KBM-7 (cell line): ENCODE results near the gene TLE3.

Experiments
- DNase-seq: peaks from one replicate; pipeline ENCODE4 v3.0.0-alpha.2; 2015
- in situ Hi-C: fragments of 300-500 bp; cut with MboI; formaldehyde crosslinking; loops from 2 replicates; pipeline ENCODE4 v1.14.3; 2020; ENCODE audit warnings: low sequenced_read_pairs, low pct_unique_long_range_greater_than_20kb, mixed read lengths

The TLE3 gene

GRCh38 chr15:70089692-70089971 is 8.1 kb downstream of the TLE3 start:
- DNase-seq: no peak
- in situ Hi-C loops: no loop called here

GRCh38 chr15:70088887-70089691 is 8.6 kb downstream of the TLE3 start:
- in situ Hi-C loops: no loop called here
- DNase-seq: no peak

GRCh38 chr15:70088455-70088854 is 9.3 kb downstream of the TLE3 start:
- in situ Hi-C loops: no loop called here
- no peak for DNase-seq

- in situ Hi-C loops: no loop called here
- DNase-seq: no peak
Measured at GRCh38 chr15:70087708-70088352, 9.9 kb downstream of the TLE3 start.

- peak; percentile 71 for DNase-seq
- in situ Hi-C loops: no loop called here
Measured at GRCh38 chr15:70086636-70087035, 11.1 kb downstream of the TLE3 start.

GRCh38 chr15:70084461-70084860 is 13.3 kb downstream of the TLE3 start:
- in situ Hi-C loops: no loop called here
- DNase-seq: no peak

GRCh38 chr15:70083946-70084345 is 13.8 kb downstream of the TLE3 start:
- in situ Hi-C loops: no loop called here
- DNase-seq: no peak

GRCh38 chr15:70083418-70083817 is 14.3 kb downstream of the TLE3 start:
- in situ Hi-C loops: no loop called here
- no peak for DNase-seq

- DNase-seq: no peak
- in situ Hi-C loops: no loop called here
Measured at GRCh38 chr15:70082281-70082900, 15.3 kb downstream of the TLE3 start.

- no peak for DNase-seq
- in situ Hi-C loops: no loop called here
Measured at GRCh38 chr15:70081612-70082011, 16.1 kb downstream of the TLE3 start.

GRCh38 chr15:70080347-70080746 is 17.4 kb downstream of the TLE3 start:
- no peak for DNase-seq
- in situ Hi-C loops: no loop called here

- in situ Hi-C loops: no loop called here
- DNase-seq: no peak
Measured at GRCh38 chr15:70079888-70080287, 17.8 kb downstream of the TLE3 start.

- no peak for DNase-seq
- in situ Hi-C loops: no loop called here
Measured at GRCh38 chr15:70078578-70079417, 18.9 kb downstream of the TLE3 start.

- no peak for DNase-seq
- in situ Hi-C loops: no loop called here
Measured at GRCh38 chr15:70077188-70078147, 20.2 kb downstream of the TLE3 start.

- no peak for DNase-seq
- in situ Hi-C loops: no loop called here
Measured at GRCh38 chr15:70074380-70074779, 23.3 kb downstream of the TLE3 start.

GRCh38 chr15:70072479-70072878 is 25.2 kb downstream of the TLE3 start:
- in situ Hi-C loops: no loop called here
- DNase-seq: no peak

- no peak for DNase-seq
- in situ Hi-C loops: no loop called here
Measured at GRCh38 chr15:70071799-70072198, 25.9 kb downstream of the TLE3 start.

GRCh38 chr15:70069716-70070115 is 28.0 kb downstream of the TLE3 start:
- in situ Hi-C loops: no loop called here
- DNase-seq: no peak
